GM12874 (cell line): ENCODE results near the gene PSMD1.

Experiments used
- CTCF ChIP-seq: IDR thresholded peaks from 2 replicates; pipeline ENCODE4 v1.5.1; 2011; ENCODE audit warnings: low read depth, mild to moderate bottlenecking, control low read depth, low read length, moderate library complexity; ENCODE audit not compliant: insufficient read depth

The PSMD1 gene

DNA sequence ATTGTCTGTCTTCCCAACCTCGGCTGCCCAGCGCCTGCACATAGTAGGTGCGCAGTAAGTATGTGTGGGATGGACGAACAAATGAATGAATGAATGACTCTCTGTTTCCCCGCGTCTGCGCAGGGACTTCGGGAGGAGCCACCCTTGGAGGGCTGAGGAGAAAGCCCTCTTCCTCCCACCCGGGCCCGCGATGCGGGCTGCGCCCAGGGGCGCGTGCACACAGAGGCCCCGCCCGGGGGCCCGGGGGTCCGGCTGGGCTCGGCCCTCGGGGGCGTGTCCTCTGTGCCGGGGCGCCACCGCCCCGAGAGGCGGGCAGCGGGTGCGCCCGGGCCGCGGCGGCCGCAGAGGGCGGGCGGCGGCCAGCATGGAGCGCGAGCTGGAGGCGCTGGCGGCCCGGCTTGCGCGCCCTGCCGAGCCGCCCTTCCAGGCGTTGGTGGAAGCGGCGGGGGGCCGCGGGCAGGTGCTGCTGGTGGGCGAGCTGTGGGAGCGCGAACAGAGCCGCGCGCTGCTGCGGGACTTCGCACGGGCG, 19.4 kb upstream of the PSMD1 start, which contains the start of gene C2orf72:
C2orf72 (plus strand) TSS at position 322 of the 529 bp plus-strand sequence; CDS start at position 365, 43 bp downstream.
- TF ChIP-seq CTCF: no peak

GRCh38 chr2:231037731-231038482, 18.8 kb upstream of the PSMD1 start:
- TF ChIP-seq CTCF: 0 out of 2 replicates have a peak, but pooled peaks have one; percentile 4

GRCh38 chr2:231038483-231039293, 18.0 kb upstream of the PSMD1 start:
- TF ChIP-seq CTCF: no peak

DNA sequence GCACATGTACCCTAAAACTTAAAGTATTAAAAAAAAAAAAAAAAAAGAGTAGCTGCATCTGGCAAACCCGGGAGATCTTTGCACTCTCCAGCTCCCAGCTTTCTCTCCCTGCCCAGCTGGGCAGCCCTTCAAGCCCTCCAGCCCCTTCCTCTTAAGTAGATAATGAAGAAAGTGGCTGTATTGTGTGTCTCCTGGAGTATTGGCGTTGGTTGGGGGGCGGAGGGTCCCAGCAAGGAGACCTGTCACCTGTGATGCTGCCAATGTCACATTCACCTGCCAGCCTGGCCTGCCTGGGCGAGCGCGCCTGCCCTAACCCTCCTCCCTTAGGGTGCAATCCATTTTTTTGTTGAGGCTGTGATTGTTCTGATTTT, 17.4 kb upstream of the PSMD1 start:
- TF ChIP-seq CTCF: no peak

- no peak for TF ChIP-seq CTCF
Measured at GRCh38 chr2:231039821-231040364, 16.8 kb upstream of the PSMD1 start.

DNA sequence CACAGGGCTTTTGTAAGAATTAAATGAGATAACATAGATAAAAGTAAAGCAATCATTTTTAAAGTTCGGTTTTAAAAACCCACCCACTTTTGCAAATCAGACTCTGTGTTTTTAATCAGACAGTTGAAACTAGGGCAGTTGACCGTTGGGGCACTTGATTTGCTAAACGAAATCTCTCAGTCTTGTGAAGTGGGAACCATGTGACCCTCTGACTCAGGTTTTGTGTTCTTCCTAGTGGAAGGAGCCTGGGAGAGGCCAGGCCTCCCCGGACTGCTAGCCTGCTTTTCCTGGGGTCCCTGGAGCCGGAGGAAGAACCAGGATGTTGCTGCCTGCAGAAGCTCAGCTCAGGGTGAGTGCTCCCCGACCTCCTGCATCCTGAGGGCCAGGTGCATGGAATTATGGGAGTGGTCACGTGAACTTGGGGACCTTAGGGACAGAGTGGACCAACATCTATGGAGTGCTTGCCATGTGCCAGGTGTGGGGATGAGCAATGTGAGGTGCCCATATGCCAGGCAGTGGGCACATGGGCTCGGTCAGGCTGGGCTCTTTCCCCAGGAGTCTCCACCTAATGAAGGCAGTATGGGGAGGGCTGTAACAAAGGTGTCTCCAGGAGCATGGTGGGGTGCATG, 15.5 kb upstream of the PSMD1 start:
- TF ChIP-seq CTCF: no peak

- TF ChIP-seq CTCF: no peak
Measured at GRCh38 chr2:231043796-231044195, 12.9 kb upstream of the PSMD1 start.
